Measurements from ENCODE around the gene CXCR1. TPM values are rescaled to one million over a fixed set of nuclear protein-coding genes. Genes with fewer than 3 reads are reported as not detected.
"Not testable (repeated sequence)": the region's sequence is repeated elsewhere in the genome, so short reads cannot be mapped to it uniquely, and the experiment has no call there.

The CXCR1 gene
- total and polyA plus RNA-seq, 2 of the 4 experiments (the other 2 are of a cell fraction) = not detected

GRCh38 chr2:218121789-218122188 lies 45.0 kb downstream of the CXCR1 start:
- H3K18ac ChIP-seq (ENCODE audit: low read depth, low read length); H4K91ac ChIP-seq (ENCODE audit: insufficient read depth, low read depth, low read length); H3K14ac ChIP-seq (replicated peaks; ENCODE audit: low read depth, low read length); POLR2A ChIA-PET (ENCODE audit: unreplicated experiment); ATAC-seq (ENCODE audit: low read depth); H4K8ac ChIP-seq (ENCODE audit: low read depth in 2 of 2, low read length in 2 of 2); in situ Hi-C loops (cut with MboI; ENCODE audit: low sequenced_read_pairs); dilution Hi-C loops (cut with HindIII; ENCODE audit: low sequenced_read_pairs, unreplicated experiment); H3K4me2 ChIP-seq (ENCODE audit: low read depth, low read length); H3K23ac ChIP-seq (ENCODE audit: low read depth, low read length); H2BK5ac ChIP-seq (ENCODE audit: low read depth, low read length, poor library complexity, severe bottlenecking); H3K9ac ChIP-seq (ENCODE audit: low read depth, low read length); H2BK20ac ChIP-seq (ENCODE audit: low read depth, low read length); H3K9me3 ChIP-seq (ENCODE audit: control insufficient read depth, insufficient read depth, low read length); H4K5ac ChIP-seq (ENCODE audit: low read depth, low read length); H3K27ac ChIP-seq (ENCODE audit: insufficient read depth, low read length); H3K36me3 ChIP-seq (ENCODE audit: control insufficient read depth, insufficient read depth, low read length); H4K20me1 ChIP-seq (ENCODE audit: insufficient read depth, low read length); intact Hi-C loops (cut with micrococcal nuclease); H3K4me1 ChIP-seq (ENCODE audit: control insufficient read depth, insufficient read depth, low read length); H3K4ac ChIP-seq (ENCODE audit: low read depth, low read length); H3K9me1 ChIP-seq (ENCODE audit: insufficient read depth, low read length); H3K79me1 ChIP-seq (ENCODE audit: low read depth in 1 of 2, low read length in 2 of 2); H2AK9ac ChIP-seq (replicated peaks; ENCODE audit: low read depth, low read length, poor library complexity); H2AFZ ChIP-seq (replicated peaks; ENCODE audit: low read length, poor library complexity); DNase-seq; H2BK120ac ChIP-seq (ENCODE audit: low read depth, low read length); H3K56ac ChIP-seq (ENCODE audit: extremely low read depth, insufficient read depth, low read length); CTCF ChIA-PET; H2BK15ac ChIP-seq (ENCODE audit: low read depth, low read length); H3K4me3 ChIP-seq (ENCODE audit: insufficient read depth, low read depth, low read length); BruUV-seq (replicated peaks); H2AK5ac ChIP-seq (ENCODE audit: low read depth, low read length): not testable (repeated sequence)
- H3K27me3 ChIP-seq (ENCODE audit: control insufficient read depth, insufficient read depth, low read length) = peaks cover 23% of the 10 kb centered on the region
- no CpG with 5 or more reads among the region's 4 CpGs for WGBS, 2 experiments (ENCODE audit: extremely low coverage in 2 of 2, insufficient read length in 1 of 2)

Other genes starting within 250 kb of the CXCR1 start
- 41.9 and 45.2 TPM in 2 replicates for gene TNS1, start 164.0 kb downstream of the CXCR1 start, total RNA-seq (2012; rRNA removed)
- gene TNS1, start 164.0 kb downstream of the CXCR1 start, polyA plus RNA-seq (2012; rRNA removed) = 40.3 and 41.1 TPM in 2 replicates
- gene RUFY4, start 97.7 kb downstream of the CXCR1 start, total RNA-seq (2012; rRNA removed) = not detected in 2 replicates
- not detected in 2 replicates for gene RUFY4, start 97.7 kb downstream of the CXCR1 start, polyA plus RNA-seq (2012; rRNA removed)
- gene CXCR2, start 40.9 kb downstream of the CXCR1 start, total RNA-seq (2012; rRNA removed) = not detected in 2 replicates
- gene CXCR2, start 40.9 kb downstream of the CXCR1 start, polyA plus RNA-seq (2012; rRNA removed) = not detected in 2 replicates
- 635 and 696 TPM in 2 replicates for gene ARPC2, start 50.2 kb upstream of the CXCR1 start, total RNA-seq (2012; rRNA removed)
- 544 and 561 TPM in 2 replicates for gene ARPC2, start 50.2 kb upstream of the CXCR1 start, polyA plus RNA-seq (2012; rRNA removed)
- gene GPBAR1, start 94.1 kb upstream of the CXCR1 start, total RNA-seq (2012; rRNA removed) = under 0.01 TPM in 1 of 2 replicates, not detected in the other
- gene GPBAR1, start 94.1 kb upstream of the CXCR1 start, polyA plus RNA-seq (2012; rRNA removed) = 0.13 and 0.21 TPM in 2 replicates
- 112 and 118 TPM in 2 replicates for gene AAMP, start 103.2 kb upstream of the CXCR1 start, total RNA-seq (2012; rRNA removed)
- gene AAMP, start 103.2 kb upstream of the CXCR1 start, polyA plus RNA-seq (2012; rRNA removed) = 104 and 108 TPM in 2 replicates
- gene PNKD, start 103.6 kb upstream of the CXCR1 start, total RNA-seq (2012; rRNA removed) = 19.2 and 22.2 TPM in 2 replicates
- 68.5 and 70.1 TPM in 2 replicates for gene PNKD, start 103.6 kb upstream of the CXCR1 start, polyA plus RNA-seq (2012; rRNA removed)
- gene TMBIM1, start 125.5 kb upstream of the CXCR1 start, total RNA-seq (2012; rRNA removed) = 78.6 and 102 TPM in 2 replicates
- gene TMBIM1, start 125.5 kb upstream of the CXCR1 start, polyA plus RNA-seq (2012; rRNA removed) = 81.2 and 84.6 TPM in 2 replicates
- not detected in 2 replicates for gene CATIP, start 189.9 kb upstream of the CXCR1 start, total RNA-seq (2012; rRNA removed)
- not detected in 2 replicates for gene CATIP, start 189.9 kb upstream of the CXCR1 start, polyA plus RNA-seq (2012; rRNA removed)
- gene SLC11A1, start 215.3 kb upstream of the CXCR1 start, total RNA-seq (2012; rRNA removed) = under 0.01 TPM in 2 replicates
- 0.03 and 0.07 TPM in 2 replicates for gene SLC11A1, start 215.3 kb upstream of the CXCR1 start, polyA plus RNA-seq (2012; rRNA removed)
- 17.5 and 19.7 TPM in 2 replicates for gene CTDSP1, start 232.9 kb upstream of the CXCR1 start, total RNA-seq (2012; rRNA removed)
- gene CTDSP1, start 232.9 kb upstream of the CXCR1 start, polyA plus RNA-seq (2012; rRNA removed) = 64.3 and 68.2 TPM in 2 replicates

Data from IMR-90 (cell line).